ENCODE measurements around the gene TBC1D22B.

Gene TBC1D22B

DNA sequence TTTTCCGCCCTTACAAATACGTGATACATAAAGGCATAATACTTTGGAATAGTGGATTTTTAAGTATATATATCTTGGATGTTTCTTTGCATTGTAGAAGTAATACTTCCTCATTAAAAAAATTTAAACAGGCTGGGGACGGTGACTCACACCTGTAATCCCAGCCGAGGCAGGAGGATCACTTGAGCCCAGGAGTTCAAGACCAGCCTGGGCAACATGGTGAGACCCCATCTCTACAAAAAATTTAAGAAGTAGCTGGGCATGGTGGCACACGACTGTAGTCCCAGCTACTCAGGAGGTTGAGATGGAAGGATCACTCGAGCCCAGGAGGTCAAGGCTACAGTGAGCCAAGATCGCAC is 57.6 kb downstream of the TBC1D22B start:
- no peak overlapping the region for H3K4me3 ChIP-seq
- H3K9me3 ChIP-seq = no peaks in the 10 kb centered on the region
- intact Hi-C loops (cut with DNase I; ENCODE audit: low total_unique reads) = no loop called here
- DNase-seq = no peak
- H3K27me3 ChIP-seq = no peaks in the 10 kb centered on the region
- H3K36me3 ChIP-seq = peaks cover 58 to 75% (median 69%) of the 10 kb centered on the region in 3 donors
- TF ChIP-seq, protein P1, sequence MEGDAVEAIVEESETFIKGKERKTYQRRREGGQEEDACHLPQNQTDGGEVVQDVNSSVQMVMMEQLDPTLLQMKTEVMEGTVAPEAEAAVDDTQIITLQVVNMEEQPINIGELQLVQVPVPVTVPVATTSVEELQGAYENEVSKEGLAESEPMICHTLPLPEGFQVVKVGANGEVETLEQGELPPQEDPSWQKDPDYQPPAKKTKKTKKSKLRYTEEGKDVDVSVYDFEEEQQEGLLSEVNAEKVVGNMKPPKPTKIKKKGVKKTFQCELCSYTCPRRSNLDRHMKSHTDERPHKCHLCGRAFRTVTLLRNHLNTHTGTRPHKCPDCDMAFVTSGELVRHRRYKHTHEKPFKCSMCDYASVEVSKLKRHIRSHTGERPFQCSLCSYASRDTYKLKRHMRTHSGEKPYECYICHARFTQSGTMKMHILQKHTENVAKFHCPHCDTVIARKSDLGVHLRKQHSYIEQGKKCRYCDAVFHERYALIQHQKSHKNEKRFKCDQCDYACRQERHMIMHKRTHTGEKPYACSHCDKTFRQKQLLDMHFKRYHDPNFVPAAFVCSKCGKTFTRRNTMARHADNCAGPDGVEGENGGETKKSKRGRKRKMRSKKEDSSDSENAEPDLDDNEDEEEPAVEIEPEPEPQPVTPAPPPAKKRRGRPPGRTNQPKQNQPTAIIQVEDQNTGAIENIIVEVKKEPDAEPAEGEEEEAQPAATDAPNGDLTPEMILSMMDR (IDR thresholded peaks at IDR 0.05) = no peak
- H3K27ac ChIP-seq = no peak overlapping the region
- H3K4me1 ChIP-seq = no peaks in the 10 kb centered on the region

DNA sequence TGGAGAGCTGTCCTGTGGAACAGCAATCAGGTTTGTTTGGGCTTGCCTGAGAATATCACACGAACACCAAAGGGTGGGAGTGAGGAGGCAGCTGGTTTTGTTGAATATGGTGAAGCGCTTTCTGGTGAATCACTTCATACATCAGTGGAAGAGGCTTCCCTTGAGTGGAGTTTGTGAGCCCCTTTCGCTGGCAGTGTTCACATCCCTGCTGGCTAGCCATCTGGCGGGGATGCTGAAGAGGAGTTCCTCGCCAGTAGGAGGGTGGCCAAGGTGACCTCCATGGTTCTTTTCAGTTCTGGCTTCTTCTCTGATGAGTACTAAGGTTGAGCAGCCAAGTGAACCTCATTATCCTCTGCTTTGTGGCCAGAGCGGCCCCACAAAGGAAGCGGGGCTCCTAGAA is 58.5 kb downstream of the TBC1D22B start:
- intact Hi-C loops (cut with DNase I; ENCODE audit: low total_unique reads) = no loop called here
- TF ChIP-seq, protein P1 (IDR thresholded peaks at IDR 0.05) = no peak
- Histone ChIP-seq H3K4me1 (no peaks in the 10 kb centered on the region), H3K9me3 (no peaks in the 10 kb centered on the region), H3K27ac (no peak overlapping the region), H3K36me3 (peaks cover 63 to 84% (median 72%) of the 10 kb centered on the region in 3 donors), H3K27me3 (no peaks in the 10 kb centered on the region), H3K4me3 (no peak overlapping the region)
- DNase-seq = no peak

DNA sequence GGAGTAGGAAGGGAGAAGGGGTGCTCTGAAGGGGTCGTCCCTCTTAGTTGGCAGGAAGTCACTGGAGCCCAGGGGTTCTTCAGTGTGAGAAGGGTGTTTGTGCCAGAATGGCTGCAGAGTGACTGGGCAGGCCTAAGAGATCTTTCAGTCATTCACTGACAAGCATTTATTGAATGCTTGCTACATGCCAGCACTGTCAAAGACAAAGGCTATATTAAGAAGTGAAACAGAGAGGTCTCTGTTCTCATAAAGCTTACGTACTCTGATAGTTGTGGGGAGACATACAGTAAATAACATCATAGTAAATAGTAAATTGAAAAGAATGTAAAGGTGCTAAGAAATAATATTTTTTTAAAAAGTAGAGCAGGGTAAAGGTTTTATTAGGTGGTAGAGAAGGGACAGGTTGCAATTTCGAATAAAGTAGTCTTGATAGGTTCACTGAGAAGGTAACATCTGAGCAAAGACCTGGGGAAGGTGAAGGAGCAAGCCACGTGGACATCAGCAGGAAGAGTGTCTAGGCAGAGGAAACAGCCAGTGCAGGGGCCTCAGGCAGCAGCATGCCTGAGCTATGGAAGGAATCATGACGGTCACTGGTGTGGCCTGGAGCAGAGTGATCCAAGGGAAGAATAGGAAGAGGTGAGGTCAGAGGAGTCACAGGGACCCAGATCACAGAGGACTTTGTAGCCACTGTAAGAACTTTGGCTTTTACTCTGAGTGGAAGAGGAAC is 59.9 kb downstream of the TBC1D22B start:
- H3K27me3 ChIP-seq = no peaks in the 10 kb centered on the region
- H3K27ac ChIP-seq = no peak overlapping the region
- TF ChIP-seq, protein P1 (IDR thresholded peaks at IDR 0.05) = no peak
- DNase-seq = no peak
- no peak overlapping the region for H3K4me3 ChIP-seq
- peaks cover 63 to 98% (median 85%) of the 10 kb centered on the region in 3 donors for H3K36me3 ChIP-seq
- H3K9me3 ChIP-seq = no peaks in the 10 kb centered on the region
- no peaks in the 10 kb centered on the region for H3K4me1 ChIP-seq
- intact Hi-C loops (cut with DNase I; ENCODE audit: low total_unique reads) = no loop called here

DNA sequence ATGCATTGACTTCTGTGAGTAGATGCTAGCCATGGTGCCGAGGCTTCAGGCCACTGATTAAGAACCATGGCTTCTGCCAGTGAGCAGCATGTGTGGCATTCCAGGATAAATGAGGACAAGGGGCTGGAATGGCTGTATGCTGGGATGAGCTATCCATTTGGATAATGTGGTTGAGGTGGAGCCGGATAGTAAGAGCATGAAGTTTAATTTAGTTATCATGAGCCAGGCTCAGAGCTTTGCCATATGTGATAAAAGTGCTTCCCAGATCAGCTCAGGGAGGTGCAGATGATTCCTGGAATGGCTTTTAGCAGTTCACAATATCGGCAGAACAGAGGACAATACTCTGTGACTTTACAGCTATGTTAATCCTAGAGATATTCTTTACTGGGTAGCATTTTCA is 61.6 kb downstream of the TBC1D22B start:
- Histone ChIP-seq H3K36me3 (peaks cover 50 to 94% (median 69%) of the 10 kb centered on the region in 3 donors), H3K27ac (no peak overlapping the region), H3K4me3 (no peak overlapping the region), H3K9me3 (no peaks in the 10 kb centered on the region), H3K4me1 (peaks cover 0 to 12% (median 5%) of the 10 kb centered on the region in 4 donors), H3K27me3 (no peaks in the 10 kb centered on the region)
- intact Hi-C loops (cut with DNase I; ENCODE audit: low total_unique reads) = no loop called here
- TF ChIP-seq, protein P1 (IDR thresholded peaks at IDR 0.05) = no peak
- no peak for DNase-seq

DNA sequence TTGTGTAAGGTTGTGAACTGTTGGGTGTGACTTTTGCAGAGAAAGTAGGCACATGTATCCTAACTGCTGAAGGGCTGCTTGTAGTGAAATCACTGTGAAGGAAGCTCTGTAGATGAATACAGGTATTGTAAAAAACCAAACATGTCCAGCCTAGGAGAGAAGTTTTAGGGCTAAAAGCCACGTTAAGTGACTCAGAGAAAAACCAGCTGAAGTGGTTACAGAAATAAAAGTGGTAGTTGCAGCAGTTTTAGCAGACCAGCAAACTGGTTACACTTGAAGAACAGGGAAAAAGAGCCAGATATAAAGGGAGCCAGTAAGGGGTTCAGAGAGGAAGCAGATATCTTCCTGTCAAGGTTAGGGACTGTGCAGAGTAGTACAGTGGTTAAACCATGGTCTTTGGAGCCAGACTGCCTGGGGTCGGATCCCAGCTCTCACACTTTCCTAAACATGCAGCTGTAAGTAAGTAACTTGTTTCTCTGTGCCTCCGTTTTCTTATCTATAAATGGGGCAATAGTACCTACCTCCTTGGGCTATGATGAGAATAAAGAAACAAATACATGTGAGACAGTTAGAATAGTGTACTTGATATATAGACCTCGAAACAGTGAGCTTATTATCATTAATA is 62.4 kb downstream of the TBC1D22B start:
- H3K4me1 ChIP-seq = peaks cover 0 to 18% (median 8%) of the 10 kb centered on the region in 4 donors
- no peaks in the 10 kb centered on the region for H3K9me3 ChIP-seq
- no peak overlapping the region for H3K27ac ChIP-seq
- peaks cover 48 to 90% (median 62%) of the 10 kb centered on the region in 3 donors for H3K36me3 ChIP-seq
- H3K27me3 ChIP-seq = no peaks in the 10 kb centered on the region
- no peak for DNase-seq
- no peak overlapping the region for H3K4me3 ChIP-seq
- intact Hi-C loops (cut with DNase I; ENCODE audit: low total_unique reads) = no loop called here
- TF ChIP-seq, protein P1 (IDR thresholded peaks at IDR 0.05) = no peak
